ENCODE data around the gene RUFY3.
"Not testable (repeated sequence)": the region's sequence is repeated elsewhere in the genome, so short reads cannot be mapped to it uniquely, and the experiment has no call there.

RUFY3 gene

DNA sequence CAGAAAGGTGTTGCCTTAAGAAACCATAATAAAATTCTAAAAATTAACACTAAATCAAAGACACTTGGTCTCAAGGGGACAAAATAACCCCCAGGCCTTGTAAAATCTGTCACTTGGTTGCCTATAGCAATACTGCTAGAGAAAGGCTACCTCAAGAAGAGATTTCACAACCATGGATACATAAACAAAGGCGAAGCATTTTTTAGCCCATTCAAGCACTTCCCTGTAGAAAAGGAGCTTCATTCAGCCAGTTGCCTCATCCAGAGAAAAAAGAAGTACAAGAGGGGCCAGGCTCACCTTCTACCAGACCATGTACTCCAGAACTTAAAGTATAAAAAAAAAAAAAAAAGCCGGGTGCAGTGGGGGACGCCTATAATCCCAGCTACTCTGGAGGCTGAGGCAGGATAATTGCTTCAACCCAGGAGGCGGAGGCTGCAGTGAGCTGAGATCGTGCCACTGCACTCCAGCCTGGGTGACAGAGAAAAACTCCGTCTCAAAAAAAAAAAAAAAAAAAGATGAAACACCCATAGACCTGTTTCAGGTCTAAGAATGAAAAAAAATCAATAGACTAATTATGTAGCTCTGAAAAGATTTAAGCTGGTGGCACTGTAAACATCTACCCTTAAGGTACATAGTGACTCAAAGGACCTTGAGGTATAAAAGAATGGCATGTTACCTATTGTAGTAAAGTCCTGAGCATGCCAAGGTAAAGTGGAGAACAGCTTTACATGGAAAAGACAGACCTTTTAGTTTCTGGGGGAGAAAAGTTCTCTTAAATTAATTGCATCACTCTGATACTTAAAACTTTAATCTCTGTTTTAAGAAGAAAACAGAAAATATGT lies 18.0 kb downstream of the RUFY3 start:
- DNase-seq = no peak

DNA sequence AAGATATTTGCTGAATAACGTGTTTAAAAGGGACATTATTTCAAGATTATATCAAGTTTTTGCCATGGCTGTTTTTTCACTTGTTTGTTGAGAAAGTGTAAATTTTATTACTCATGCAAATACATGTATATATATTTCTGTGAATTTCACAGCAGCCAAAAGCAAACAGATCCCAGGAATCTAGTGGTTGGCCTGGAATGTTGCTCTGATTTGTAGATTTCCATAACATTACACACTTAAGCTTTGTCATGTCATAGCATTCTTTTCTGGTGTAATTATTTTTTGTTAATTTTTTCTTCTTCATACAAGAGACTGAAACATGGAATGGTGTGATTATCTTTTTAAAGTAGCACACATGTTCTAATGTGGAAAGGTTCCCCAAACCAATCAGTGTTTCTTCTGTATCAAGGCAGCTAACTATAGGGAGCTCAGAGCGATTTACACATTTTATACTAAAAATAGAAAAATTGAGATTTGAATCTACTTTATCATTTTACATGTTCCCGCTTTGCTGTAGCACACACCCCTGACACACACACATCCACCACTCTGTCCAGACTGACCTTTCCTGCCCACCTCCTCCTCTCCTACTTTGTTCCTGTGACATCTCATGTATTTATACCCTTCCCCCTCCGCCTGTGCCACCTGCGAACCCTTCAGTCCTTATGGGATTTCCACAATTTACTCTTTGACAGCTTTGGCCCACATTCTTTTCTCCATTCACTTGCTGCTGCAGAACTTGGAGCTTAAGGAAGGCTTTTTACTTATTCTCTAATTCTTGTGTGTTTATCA lies 20.3 kb downstream of the RUFY3 start:
- DNase-seq = no peak

DNA sequence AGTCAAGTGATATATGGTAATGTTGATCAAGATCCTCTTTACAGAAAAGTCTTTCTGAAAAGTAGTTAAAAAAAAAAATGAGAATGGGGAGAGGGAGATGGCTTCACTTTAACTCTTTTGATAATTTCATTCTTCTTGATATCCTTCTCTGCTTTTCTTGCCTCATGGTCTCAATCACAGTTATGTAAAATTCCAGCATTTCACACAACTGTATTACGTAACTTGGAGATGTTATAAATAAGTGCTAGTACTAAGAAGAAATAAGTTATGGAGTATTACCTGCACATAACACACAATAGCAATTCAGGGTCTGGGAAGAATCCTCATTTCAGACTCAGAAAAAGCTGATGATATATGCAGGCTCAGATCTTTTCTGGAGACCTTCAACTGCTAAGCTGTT lies 22.0 kb downstream of the RUFY3 start:
- DNase-seq = no peak

DNA sequence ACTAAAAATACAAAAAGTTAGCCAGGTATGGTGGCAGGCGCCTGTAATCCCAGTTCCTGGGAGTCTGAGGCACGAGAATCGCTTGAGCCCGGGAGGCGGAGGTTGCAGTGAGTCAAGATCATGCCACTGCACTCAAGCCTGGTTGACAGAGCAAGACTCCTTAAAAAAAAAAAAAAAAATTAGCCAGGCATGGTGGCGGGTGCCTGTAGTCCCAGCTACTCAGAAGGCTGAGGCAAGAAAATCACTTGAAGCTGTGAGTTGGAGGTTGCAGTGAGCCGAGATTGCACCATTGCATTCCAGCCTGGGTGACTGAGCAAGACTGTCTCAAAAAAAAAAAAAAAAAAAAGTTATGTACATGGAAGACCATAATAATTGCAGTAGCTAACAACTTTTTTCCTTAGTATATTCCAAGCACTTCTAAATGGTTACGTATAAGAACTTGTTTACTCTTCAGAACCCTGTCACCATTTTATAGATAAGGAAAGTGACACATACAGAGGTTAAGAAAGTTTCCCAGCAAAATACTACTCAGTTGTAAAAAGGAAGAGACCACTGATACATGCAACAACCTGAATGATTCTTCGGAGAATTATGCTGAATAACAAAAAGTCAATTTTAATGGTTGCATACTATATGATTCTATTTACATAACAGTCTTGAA lies 24.5 kb downstream of the RUFY3 start:
- no peak for DNase-seq

DNA sequence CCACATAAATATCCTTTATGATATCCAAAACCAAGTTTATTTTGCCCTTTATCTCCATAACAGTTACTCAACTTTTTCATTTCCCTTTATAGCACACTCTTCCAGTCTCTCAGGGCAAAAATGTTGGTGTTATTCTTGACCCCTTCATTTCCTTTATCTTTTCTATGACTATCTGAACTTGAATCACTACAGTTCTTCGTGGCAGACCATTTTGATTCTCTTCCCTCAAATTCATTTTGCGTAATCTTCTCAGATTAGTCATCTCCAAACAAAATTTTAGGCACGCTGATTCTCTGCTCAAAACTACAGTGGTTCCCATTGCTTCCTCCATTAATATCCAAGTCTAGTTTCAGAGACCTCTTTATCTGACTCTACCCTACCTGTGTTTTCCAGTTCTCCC lies 26.1 kb downstream of the RUFY3 start:
- no peak for DNase-seq

DNA sequence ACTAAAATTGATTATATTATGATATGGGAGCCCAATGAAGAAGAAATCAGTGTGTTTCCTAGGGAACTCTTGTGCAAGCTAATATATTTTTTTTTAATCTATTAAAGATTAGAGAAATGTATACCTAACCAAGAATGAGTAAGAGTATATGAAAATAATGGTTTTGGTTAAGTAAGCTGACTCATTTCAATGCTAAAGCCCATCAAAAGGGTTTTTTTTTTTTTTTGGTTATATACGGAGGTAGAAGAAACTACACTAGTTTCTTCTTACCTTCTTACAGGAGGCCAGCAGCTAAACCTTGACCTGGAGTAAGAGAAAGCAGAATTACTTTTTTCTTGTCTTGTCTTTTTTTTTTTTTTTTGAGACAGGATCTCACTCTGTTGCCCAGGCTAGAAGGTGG lies 27.5 kb downstream of the RUFY3 start:
- no peak for DNase-seq

DNA sequence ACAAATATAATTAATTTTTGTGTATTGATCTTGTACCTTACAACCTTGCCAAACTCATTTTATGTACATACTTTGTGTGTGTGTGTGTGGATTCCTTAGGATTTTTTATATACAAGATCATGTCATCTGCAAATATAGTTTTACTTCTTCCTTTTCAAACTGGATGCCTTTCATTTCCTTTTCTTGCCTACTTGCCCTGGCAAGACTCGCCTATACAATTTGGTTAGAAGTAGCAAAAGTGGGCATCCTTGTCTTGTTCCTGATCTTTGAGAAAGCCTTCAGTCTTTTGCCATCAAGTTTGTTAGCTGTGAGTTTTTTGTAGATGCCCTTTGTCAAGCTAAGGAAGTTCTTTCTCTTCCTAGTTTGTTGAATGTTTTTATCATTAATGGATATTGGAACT lies 30.5 kb downstream of the RUFY3 start:
- no peak for DNase-seq

DNA sequence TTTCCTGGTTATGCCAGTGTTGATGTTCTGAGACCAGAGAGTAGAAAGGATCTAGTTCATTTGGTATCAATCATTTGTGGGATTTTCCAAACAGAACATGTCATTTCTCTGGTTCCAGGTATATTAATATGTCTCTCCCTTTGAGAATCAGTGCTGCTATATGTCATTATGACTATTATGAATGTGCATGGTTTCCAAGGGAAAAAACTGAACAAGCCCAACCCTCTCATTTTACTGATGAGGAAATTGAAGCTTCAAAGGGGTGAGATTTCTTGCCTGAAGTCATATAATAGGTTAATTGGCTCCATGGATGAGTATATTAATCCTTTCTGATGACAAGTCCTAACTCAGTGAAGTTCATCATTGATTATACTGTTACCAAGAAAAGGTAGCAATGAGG lies 31.9 kb downstream of the RUFY3 start:
- DNase-seq = no peak

DNA sequence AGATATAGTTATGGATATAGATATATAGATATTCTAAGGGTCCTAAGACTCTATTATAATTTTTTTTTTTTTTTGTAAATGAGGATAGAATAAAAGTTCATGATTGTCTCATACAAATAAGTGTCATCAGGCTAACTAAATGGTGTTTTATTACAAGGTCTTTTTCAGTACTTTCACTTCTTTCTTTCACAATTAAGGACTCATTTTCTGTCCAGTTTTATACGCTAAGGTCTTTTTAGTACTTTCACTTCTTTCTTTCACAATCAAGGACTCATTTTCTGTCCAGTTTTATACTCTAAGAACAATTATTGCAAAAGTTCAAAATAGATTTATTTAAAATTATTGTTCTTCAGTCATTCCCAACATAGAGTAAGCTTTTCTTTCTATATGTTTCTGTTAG lies 32.7 kb downstream of the RUFY3 start:
- DNase-seq = no peak

DNA sequence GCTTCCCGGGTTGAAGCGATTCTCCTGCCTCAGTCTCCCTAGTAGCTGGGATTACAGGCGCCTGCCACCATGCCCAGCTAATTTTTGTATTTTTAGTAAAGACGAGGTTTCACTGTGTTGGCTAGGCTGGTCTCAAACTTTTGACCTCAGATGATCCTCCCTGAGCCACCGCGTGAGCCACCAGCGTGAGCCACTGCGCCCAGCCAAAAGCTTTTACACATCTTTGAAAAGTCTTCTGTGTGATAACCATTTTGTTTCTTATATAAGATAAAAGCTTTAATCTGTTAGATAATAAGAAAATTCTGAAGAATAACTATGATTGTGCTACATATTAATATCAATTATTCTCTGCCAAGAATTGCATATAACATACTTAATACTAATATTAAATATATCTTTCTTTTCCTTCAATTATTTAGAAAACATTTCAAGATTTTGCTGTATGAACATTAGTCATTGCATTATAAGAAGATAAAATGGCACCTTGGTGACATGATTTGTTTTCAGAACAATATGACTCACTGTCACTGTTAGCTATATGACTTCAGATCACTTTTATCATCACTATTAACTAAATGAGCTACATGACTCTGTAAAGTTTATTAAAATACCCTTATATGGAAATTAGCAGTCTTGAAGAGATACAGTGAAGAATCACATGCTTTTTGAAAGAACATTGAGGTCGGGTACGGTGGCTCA lies 33.4 kb downstream of the RUFY3 start:
- no peak for DNase-seq

DNA sequence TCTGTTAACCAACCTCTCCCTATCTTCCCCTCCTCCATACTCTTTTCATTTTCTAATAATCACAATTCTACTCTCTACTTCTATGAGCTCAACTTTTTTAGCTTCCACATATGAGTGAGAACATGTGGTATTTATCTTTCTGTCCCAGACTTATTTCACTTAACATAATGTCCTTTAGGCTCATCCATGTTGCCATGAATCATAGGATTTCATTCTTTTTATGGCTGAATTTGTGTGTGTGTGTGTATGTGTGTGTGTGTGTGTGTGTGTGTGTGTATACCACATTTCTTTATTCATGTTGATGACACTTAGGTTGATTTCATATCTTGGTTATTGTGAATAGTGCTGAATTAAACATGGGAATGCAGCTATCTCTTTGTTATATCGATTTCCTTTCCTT lies 37.4 kb downstream of the RUFY3 start:
- no peak for DNase-seq

DNA sequence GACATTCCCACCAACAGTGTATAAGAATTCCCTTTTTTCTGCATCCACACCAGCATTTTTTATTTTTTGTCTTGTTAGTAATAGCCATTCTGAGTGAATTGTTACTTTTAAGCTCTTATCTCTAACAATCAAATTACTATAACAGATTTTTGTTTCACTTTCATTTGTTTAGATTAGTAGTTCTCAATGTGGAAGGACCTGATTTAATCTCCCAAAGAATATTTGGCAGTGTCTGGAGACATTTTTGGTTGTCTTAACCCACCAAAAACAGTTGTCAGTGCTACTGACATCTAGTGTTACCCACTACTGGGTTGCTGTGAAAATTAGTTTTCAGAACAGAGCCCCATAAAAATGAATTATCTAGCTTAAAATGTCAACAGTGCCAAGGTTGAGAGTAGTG lies 37.9 kb downstream of the RUFY3 start:
- DNase-seq = no peak

DNA sequence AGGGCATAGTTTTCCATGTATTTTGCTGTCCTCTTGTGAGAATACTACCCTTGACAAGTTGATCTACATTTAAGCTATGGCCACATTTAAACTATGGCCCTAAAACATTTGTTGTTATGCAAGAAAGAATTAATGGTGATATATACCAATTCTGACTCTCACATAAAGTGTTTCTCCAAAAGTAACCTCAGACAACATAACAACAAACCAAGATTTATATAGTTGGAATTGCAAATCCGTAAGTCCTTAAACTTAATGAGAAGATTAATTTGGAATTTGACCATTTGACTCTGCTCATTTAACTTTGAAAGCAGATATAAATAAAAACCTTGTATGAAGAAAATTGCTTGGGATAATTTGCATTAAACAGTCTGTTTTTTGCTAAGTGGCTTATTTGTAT lies 38.9 kb downstream of the RUFY3 start:
- DNase-seq = no peak

DNA sequence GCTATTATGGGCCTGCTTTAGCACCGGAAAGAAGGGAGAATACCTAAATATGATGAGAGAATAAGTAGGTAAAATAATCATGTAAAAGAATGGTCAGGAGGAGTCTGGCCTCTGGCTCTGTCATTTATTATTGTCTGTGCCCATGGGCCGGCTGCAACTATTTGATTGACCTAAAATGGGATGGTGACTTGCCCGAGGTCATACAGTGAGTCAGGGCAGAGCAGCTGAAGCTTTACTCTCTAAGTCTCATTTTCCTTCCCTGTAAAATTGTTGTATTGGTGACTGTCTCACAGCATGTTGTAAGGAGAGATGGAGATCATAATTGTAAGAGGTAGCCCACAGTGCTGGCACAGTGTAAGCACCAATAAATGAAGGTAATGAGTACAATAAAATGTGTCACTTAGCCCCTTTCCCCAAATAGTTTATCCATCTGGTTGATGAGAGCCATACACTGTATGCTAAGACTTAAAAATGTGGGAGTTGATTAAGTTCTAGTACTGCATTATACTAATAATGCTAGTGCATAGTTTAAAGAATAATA lies 39.6 kb downstream of the RUFY3 start:
- DNase-seq = no peak

DNA sequence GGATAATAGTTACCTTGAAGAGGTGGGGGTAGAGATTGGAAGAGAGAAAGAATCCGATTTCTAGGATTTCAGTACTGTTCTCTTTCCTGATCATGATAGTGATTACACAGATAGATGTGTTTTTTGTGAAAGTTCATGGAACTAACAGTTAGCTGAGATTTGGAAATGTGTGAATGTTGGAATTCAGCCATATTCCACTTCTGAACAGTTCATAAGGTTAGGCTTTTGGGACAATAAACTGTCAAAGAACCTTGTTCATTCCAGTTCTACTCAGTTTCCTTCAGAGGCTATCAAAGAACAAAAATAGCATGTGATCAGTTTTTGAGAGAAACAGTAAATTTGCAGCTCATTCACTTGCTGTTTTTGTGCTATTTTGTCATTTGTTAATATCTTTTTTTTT lies 43.6 kb downstream of the RUFY3 start:
- DNase-seq = no peak

DNA sequence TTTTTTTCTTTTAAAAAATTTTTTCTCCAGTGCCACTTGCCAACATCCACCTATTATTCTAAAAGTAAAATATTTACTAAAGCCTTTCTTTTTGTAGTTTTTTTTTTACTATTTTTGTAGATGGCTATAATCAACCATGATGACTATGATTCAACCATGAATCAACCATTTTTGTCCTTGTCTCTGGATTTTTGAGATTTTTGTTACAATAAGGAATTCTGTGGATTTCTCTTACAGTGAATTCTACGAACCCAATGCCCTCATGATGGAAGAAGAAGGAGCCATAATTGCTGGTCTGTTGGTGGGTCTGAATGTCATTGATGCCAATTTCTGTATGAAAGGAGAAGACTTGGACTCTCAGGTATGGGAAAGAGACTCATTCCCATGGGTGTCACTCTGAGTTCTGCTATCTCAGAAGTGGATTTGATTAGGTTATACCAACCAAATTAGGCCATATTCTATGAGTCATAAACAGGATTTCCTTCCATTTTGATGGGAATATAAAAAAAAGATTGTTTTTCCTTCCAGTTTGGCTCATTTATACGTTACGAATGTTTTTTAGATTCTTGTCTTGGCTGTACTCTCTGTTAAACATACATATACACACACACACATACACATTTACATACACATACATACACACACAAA lies 46.7 kb downstream of the RUFY3 start:
- DNase-seq = no peak

DNA sequence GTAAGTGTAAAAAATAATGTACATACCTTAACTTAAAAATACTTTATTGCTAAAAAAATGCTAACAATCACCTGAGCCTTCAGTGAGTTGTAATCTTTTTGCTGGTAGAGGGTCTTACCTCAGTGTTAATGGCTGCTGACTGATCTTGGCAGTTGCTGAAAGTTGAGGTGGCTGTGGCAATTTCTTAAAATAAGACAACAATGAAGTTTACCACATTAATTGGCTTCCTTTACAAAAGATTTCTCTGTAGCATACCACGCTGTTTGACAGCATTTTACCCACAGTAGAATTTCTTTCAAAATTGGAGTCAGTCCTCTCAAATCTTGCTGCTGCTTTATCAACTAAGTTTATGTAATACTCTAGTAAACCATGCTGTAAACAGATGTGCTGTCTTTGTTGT lies 47.6 kb downstream of the RUFY3 start:
- DNase-seq = not testable (repeated sequence)

DNA sequence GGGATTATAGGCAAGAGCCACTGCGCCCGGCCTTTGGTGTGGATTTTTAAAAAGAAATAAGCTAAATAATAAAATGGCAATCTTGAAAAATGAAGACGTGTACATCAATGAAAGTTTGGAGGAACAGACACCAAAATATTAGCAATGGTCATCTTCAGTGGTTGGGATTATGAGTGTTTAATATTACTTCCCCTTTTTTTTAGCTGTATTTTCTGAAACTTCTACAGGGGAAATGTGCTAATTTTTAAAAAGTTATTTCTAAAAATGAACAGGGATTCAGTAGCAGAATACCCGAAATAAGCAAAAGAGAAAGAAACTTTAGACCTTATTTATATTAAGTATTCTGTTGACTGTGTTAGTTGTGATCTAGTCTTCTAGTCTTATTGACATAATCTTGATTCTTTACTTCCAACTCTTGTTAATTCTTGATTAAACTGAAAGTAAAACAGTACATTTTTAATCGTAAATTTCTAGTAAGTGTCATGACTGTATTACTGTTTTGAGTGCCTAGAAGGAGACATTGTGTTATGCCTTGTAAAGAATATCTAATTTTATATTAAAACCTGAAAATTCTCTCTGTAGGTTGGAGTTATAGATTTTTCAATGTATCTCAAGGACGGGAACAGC lies 51.3 kb downstream of the RUFY3 start:
- DNase-seq = no peak

DNA sequence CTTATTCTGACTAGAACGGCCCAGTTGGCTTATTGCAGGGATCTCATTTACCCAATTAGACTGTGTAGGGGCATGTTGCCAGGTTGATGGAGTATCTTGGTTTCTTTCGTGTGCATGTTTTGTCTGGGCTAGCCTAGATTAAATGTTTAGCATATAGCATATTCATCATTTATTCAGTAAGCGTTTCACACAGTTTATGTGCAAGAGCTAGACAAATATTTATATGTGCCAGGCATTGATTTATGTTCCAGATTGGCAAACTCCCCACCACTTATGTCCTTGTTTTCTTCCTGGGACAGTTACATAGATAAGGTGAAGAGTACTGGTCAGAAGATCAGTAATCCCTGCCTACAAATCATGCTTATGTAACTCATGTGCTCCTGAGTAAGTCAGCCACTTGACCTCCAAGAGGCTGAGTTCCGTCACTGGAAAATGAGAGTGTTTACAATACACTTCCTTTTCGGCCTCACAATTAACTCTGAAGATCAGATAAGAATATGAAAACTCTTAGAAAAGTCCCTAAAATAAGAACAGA lies 57.2 kb downstream of the RUFY3 start:
- DNase-seq = no peak

DNA sequence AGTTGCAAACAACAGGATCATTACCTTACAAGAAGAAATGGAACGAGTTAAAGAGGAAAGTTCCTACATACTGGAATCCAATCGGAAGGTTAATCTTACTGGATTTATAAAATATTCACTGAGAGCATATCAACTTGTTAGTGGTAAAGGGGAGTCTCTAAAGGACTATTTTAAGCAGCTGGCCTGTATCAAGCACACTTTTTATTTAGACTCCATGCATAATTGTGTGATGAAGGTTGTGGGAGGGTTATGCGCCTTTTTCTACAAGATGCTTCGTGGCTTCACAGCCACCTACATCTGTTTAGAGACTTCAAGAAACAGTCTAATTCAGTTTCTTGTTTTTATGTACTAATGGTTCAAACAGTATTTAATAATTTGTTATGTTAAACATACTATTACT lies 61.3 kb downstream of the RUFY3 start:
- no peak for DNase-seq

DNA sequence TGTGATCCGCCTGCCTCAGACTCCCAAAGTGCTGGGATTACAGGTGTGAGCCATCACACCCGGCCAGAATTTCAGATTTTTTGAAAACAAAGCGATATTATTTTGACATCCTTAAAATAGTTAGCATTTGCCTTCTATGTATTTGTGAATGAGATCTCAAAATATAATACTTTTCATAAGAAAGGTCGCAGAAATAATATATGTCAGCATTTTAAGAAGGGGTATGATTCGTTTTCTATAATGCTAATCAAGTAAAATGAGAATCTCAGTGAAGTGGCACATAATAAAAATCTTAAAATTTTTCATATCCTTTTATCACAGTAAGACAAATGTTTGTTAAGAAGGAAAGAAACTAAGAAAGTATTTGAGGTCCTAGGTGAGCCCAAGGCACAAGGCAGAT lies 65.7 kb downstream of the RUFY3 start:
- no peak for DNase-seq

DNA sequence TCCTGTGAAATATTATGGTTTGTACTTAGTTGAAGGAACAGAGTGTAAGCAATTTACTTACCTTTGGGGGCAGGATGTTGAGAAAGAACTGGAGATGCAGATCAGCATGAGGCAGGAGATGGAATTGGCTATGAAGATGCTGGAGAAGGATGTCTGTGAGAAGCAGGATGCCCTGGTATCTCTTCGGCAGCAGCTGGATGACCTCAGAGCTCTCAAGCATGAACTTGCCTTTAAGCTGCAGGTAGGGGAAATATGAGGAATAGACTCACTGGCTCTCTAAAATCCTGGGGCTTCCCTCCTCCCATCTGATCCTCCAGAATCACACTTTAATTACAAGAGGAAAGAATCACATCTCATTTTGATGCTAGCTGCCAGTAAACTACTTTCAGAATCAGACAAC lies 67.0 kb downstream of the RUFY3 start:
- DNase-seq = no peak

Data from activated effector memory CD4-positive, alpha-beta T cell treated with Interleukin-2 at 50 U/mL for 16 hours (primary cell).